Smooth muscle cell (in vitro differentiated cells): ENCODE results near the gene SCTR. TPM values are rescaled to one million over a fixed set of nuclear protein-coding genes. Genes with fewer than 3 reads are reported as not detected.

ENCODE experiments used
- DNase-seq: peaks from one replicate; lab custom pipeline; 2025; ENCODE audit not compliant: unreplicated experiment; lab: John Stamatoyannopoulos, UW
- H2AFZ ChIP-seq: fragments of 200-600 bp; sonication (generic); 2 replicates; pipeline ENCODE4 v1.6.0; 2016; ENCODE audit warnings: antibody characterized with exemption, low read depth, mild to moderate bottlenecking
- H3F3A ChIP-seq: fragments of 200-600 bp; sonication (generic); 2 replicates; pipeline ENCODE4 v1.6.0; 2017; ENCODE audit warnings: antibody characterized with exemption, low read depth
- H3K27ac ChIP-seq: fragments of 200-600 bp; sonication (generic); 2 replicates; pipeline ENCODE4 v1.5.1; 2016; ENCODE audit warnings: low read depth, mild to moderate bottlenecking
- H3K27me3 ChIP-seq: fragments of 200-600 bp; sonication (generic); 2 replicates; pipeline ENCODE4 v1.6.1; 2016; ENCODE audit warnings: low read depth, mild to moderate bottlenecking
- H3K36me3 ChIP-seq: fragments of 200-600 bp; sonication (generic); 2 replicates; pipeline ENCODE4 v1.5.1; 2016; ENCODE audit warnings: low read depth
- H3K4me1 ChIP-seq: fragments of 200-600 bp; sonication (generic); 2 replicates; pipeline ENCODE4 v1.5.1; 2016; ENCODE audit warnings: low read depth
- H3K4me2 ChIP-seq: fragments of 200-600 bp; sonication (generic); 2 replicates; pipeline ENCODE4 v1.6.0; 2016; ENCODE audit warnings: mild to moderate bottlenecking
- H3K4me3 ChIP-seq: fragments of 200-600 bp; sonication (generic); 2 replicates; pipeline ENCODE4 v1.5.1; 2016; ENCODE audit warnings: mild to moderate bottlenecking
- H3K79me2 ChIP-seq: fragments of 200-600 bp; sonication (generic); 2 replicates; pipeline ENCODE4 v1.6.0; 2016; ENCODE audit warnings: low read depth, mild to moderate bottlenecking
- H3K9ac ChIP-seq: fragments of 200-600 bp; sonication (generic); 2 replicates; pipeline ENCODE4 v1.6.0; 2016; ENCODE audit warnings: low read depth
- H3K9me3 ChIP-seq: fragments of 200-600 bp; sonication (generic); replicated peaks from 2 replicates; pipeline ENCODE4 v1.5.1; 2016; ENCODE audit warnings: low read depth
- H4K20me1 ChIP-seq: fragments of 200-600 bp; sonication (generic); 2 replicates; pipeline ENCODE4 v1.6.0; 2016; ENCODE audit warnings: low read depth
- WGBS: methylation state at CpG from one replicate; pipeline ENCODE4 v1.1.7; 2016; ENCODE audit warnings: low lambda C conversion rate; 5-methylcytosine and 5-hydroxymethylcytosine counted together
- polyA plus RNA-seq: library from polyadenylated mRNA; unstranded; fragments of >200 nt; fragmentation: Nextera tagmentation; extraction: Ambion mirVana; gene quantifications from 2 replicates; pipeline ENCODE4 v1.2.1, GENCODE V29; 2016
- total RNA-seq: library from RNA; depleted of rRNA; stranded (reverse); fragments of >200 nt; gene quantifications from 2 replicates; pipeline ENCODE4 v1.2.3, GENCODE V29; 2014
- TF ChIP-seq, protein P1 (sequence below): fragments of 200-600 bp; sonication (generic); IDR thresholded peaks from 2 replicates; pipeline ENCODE4 v1.5.1; 2017; ENCODE audit warnings: borderline replicate concordance, mild to moderate bottlenecking, antibody characterized with exemption; ENCODE audit not compliant: insufficient read depth, poor library complexity, severe bottlenecking

SCTR gene
- total and polyA plus RNA-seq, 2 experiments from 2014 or later: not detected

DNA sequence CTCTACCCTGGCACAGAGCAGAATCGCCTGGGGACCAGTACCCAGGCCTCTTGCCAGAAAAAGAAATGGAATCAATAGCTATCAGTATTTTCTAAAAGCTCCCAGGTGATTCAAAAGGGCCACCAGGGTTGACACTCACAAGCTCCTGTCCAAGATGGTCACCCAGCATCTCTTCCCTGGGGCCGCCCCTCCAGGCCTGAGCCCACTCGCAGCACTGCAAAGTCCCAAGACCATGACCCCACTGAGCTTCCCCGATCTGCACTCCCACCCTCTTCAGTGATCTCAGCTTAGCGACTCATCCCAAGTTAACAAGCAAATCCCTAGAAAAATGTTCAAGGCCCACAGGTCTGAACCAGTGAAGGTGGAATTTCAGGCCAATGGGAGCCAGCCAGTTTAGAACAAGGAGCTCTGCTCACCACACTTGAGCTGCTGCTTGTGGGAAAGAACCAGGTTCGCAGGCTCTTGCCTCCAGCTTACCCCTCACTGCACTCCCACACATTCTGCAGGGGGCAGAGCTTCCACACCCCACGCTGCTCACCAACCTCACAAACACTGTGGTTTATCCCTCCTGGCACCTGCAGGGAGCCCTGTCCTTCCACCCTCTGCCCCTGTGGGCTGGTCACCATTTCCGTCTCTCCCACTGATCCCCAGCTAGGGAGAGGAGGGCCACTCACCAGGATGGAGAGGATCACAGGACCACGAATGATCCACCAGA lies 72.8 kb downstream of the SCTR start:
- no peak overlapping the region for H2AFZ ChIP-seq
- no peaks in the 10 kb centered on the region for H3K79me2 ChIP-seq
- H3K4me1 ChIP-seq: peaks cover 8% of the 10 kb centered on the region
- TF ChIP-seq, protein P1, sequence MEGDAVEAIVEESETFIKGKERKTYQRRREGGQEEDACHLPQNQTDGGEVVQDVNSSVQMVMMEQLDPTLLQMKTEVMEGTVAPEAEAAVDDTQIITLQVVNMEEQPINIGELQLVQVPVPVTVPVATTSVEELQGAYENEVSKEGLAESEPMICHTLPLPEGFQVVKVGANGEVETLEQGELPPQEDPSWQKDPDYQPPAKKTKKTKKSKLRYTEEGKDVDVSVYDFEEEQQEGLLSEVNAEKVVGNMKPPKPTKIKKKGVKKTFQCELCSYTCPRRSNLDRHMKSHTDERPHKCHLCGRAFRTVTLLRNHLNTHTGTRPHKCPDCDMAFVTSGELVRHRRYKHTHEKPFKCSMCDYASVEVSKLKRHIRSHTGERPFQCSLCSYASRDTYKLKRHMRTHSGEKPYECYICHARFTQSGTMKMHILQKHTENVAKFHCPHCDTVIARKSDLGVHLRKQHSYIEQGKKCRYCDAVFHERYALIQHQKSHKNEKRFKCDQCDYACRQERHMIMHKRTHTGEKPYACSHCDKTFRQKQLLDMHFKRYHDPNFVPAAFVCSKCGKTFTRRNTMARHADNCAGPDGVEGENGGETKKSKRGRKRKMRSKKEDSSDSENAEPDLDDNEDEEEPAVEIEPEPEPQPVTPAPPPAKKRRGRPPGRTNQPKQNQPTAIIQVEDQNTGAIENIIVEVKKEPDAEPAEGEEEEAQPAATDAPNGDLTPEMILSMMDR: no peak
- H3F3A ChIP-seq: no peaks in the 10 kb centered on the region
- no peaks in the 10 kb centered on the region for H3K9me3 ChIP-seq
- DNase-seq: no peak
- no peaks in the 10 kb centered on the region for H3K27me3 ChIP-seq
- H3K4me3 ChIP-seq: no peak overlapping the region
- H3K36me3 ChIP-seq: no peaks in the 10 kb centered on the region
- H3K4me2 ChIP-seq: no peak overlapping the region
- H3K9ac ChIP-seq: no peak overlapping the region
- WGBS: 80% methylated on average over 9 of the region's 9 CpGs
- no peak overlapping the region for H3K27ac ChIP-seq
- no peaks in the 10 kb centered on the region for H4K20me1 ChIP-seq

DNA sequence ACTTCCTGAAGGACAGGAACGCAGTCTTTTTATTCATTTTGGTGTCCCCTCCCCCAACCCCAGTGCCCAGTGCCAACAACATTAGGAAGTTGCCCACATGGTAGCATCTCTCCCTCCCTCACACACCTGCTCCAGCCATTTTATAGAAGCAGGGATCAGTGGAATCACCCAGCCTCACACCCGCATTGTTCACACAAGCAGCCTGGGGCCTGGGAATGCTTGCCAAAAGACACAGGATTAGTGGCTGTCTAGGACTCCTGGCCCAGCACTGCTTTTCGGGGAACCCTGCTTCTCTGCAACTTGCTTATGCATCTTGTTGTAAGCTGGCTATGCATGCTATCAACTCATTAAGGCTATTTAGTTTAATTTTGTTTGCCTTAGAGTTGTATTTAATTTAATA lies 74.8 kb downstream of the SCTR start:
- no peak overlapping the region for H3K4me3 ChIP-seq
- no peaks in the 10 kb centered on the region for H3K79me2 ChIP-seq
- H3K27me3 ChIP-seq: no peaks in the 10 kb centered on the region
- H2AFZ ChIP-seq: no peak overlapping the region
- H3F3A ChIP-seq: no peaks in the 10 kb centered on the region
- no peaks in the 10 kb centered on the region for H3K9me3 ChIP-seq
- no peak overlapping the region for H3K4me2 ChIP-seq
- WGBS: 74% methylated on average over 3 of the region's 3 CpGs
- peaks cover 8% of the 10 kb centered on the region for H3K4me1 ChIP-seq
- H3K9ac ChIP-seq: no peak overlapping the region
- TF ChIP-seq, protein P1: no peak
- no peak overlapping the region for H3K27ac ChIP-seq
- no peaks in the 10 kb centered on the region for H3K36me3 ChIP-seq
- H4K20me1 ChIP-seq: no peaks in the 10 kb centered on the region
- no peak for DNase-seq

DNA sequence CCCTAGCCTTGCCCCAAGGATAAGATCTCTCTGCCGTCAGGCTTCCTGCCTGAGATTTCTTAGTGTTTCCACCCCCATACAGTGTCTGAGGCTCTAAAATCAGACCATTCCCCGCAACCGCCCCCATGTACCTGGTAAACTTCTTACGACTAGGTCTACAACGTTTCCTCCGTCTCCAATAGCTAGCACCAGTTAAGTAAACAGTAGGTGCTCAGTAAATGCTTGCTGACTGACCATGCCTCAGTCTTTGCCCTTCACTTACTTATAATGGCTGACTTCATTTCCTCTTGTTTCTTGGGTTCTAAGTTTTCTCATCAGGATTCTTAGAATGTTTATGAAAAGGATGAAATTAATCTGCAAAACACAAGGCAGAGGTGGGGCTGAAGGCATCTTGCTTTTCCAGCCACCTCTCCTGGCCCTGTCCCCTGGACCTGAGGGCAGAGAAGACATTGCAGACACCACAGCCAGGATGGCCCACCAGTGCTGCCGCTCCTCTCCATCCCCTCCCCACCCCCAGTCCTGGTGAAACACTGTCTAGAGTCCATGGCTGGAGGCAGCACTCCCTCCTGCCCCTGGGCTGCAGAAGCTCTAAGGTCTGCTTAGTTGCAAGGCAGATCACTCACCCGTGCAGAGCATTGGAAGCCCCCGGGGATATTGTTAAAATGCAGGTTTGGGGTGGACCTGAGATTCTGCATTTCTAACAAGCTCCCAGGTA lies 75.7 kb downstream of the SCTR start:
- H3K9ac ChIP-seq: no peak overlapping the region
- WGBS: 82% methylated on average over 9 of the region's 9 CpGs
- H3F3A ChIP-seq: no peaks in the 10 kb centered on the region
- no peaks in the 10 kb centered on the region for H3K27me3 ChIP-seq
- H3K9me3 ChIP-seq: no peaks in the 10 kb centered on the region
- no peaks in the 10 kb centered on the region for H3K36me3 ChIP-seq
- TF ChIP-seq, protein P1: no peak
- H3K4me2 ChIP-seq: no peak overlapping the region
- DNase-seq: no peak
- H4K20me1 ChIP-seq: no peaks in the 10 kb centered on the region
- no peak overlapping the region for H3K4me3 ChIP-seq
- peaks cover 8% of the 10 kb centered on the region for H3K4me1 ChIP-seq
- no peak overlapping the region for H3K27ac ChIP-seq
- no peaks in the 10 kb centered on the region for H3K79me2 ChIP-seq
- H2AFZ ChIP-seq: no peak overlapping the region
